Activated T-cell treated with anti-CD3 and anti-CD28 coated beads, Interleukin-2, amount 50 U/mL, for 48 hours (primary cell): ENCODE data around the gene NKAIN2.
"Not testable (repeated sequence)": the region's sequence is repeated elsewhere in the genome, so short reads cannot be mapped to it uniquely, and the experiment has no call there.

Source experiments
- DNase-seq, 2 experiments: peaks; one replicate each; pipeline ENCODE4 v3.0.0-alpha.2; 2020

Gene NKAIN2

GRCh38 chr6:124723671-124724070 lies 920.0 kb downstream of the NKAIN2 start:
- no peak for DNase-seq

DNA sequence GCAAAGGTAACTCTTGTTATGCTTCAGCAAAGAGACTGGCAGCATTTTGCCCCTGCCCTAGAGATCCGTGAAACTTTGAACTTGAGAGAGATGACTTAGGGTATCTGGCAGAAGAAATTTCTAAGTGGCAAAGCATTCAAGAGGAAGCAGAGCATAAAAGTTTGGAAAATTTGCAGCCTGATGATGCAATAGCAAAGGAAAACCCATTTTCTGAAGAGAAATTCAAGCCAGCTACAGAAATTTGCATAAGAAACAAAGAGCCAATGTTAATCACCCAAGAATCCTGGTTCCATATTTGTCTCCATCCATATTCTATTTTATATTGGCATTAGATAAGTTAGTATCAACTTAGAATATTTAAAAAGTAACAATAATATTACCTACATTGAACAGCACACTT lies 934.1 kb downstream of the NKAIN2 start:
- DNase-seq, result not testable (repeated sequence)

DNA sequence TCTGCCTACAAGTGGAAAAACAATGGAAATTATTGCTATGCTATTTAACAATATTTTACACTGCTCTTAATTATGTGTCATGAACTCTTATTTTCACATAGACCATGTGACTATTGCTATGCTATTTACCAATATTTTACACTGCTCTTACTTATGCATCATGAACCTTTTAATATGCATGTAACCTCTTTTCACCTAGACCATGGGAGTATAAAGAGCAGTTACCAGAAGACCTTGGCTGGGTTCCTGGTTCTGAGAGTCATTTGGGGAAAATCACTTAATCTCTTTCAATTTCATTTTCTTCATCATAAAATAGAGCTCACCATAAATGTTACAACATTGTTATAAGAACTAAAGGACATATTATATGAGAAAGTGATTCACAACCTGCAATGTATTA lies 934.8 kb downstream of the NKAIN2 start:
- DNase-seq, result no peak

GRCh38 chr6:124741341-124741740 lies 937.7 kb downstream of the NKAIN2 start:
- no peak for DNase-seq

DNA sequence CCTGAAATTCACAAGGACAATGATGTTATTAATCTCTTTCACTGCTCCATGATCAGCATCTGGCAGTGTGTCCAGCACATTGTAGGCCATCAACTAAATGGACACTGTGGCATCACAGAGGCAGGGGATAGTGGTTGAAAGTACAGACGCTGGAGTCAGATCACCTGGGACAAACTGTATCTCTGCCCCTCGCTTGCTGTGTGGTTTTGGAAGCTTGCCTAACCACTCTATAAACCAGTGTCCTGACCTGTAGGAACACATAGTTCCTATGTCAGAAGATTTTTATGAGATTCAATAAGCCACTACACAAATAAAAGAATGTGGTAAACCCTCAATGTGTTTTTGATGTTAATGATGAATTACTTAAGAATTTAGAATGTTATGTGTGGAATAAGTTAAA lies 939.3 kb downstream of the NKAIN2 start:
- DNase-seq, result no peak

DNA sequence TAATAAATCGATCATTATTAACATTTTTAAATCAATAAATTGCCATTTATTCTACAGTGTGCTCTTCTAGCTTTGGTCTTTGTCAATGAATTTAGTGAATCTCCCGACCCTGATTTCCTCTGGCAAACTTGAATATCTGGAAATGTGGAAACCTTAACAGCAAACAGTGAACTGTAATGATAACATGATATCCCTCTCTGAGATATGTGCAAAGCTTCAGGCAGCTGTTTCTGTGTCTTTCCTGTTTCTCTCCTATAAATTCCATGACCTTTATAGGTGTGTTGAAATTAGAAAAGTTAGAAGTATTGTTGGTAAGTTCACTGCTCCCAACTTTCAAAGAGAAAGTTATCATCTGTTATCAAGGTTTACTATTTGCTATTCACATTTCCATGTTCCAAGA lies 939.8 kb downstream of the NKAIN2 start:
- no peak for DNase-seq

- no peak for DNase-seq
Observed at GRCh38 chr6:124747349-124747748, 943.7 kb downstream of the NKAIN2 start.

- DNase-seq, result no peak
Observed at GRCh38 chr6:124748778-124749177, 945.1 kb downstream of the NKAIN2 start.

- no peak for DNase-seq
Observed at GRCh38 chr6:124753001-124753400, 949.3 kb downstream of the NKAIN2 start.

DNA sequence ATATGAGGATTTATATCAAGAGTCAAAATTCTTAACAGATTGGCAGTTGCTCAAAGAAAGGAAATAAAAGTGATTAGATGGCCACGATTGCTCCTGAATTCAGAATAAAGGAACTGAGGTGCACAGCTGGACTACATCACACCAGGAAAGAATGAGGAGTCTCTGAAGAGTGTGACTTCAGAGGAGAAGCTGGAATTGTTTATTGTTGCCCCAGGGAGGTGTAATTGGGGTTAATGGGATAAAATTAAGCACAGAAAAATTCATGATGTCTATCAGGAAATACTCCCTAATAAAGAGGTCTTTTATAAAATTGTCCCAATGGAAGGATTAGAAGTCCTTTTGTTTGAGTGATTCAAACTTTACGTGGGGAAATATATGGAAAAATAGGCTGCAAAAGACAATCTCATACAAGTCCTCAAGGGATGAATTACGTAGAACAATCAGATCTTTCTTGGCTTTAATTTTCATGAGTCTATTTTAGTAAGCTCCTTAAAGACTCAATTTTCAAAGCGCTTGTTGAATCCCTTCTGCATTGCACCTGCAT lies 950.0 kb downstream of the NKAIN2 start:
- no peak for DNase-seq

DNA sequence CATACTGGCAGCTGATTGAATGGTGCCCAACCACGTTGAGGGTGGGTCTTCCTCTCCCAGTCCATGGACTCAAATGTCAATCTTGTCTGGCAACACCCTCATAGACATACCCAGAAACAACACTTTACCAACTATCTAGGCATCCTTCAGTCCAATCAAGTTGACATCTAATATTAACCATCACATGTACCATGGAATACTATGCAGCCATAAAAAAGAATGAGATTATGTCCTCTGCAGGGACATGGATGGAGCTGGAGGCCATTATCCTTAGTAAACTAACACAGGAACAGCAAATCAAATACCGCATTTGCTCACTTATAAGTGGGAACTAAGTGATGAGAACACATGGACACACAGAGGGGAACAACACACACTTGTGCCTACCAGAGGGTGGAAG lies 951.7 kb downstream of the NKAIN2 start:
- no peak for DNase-seq

- no peak for DNase-seq
Observed at GRCh38 chr6:124757560-124757959, 953.9 kb downstream of the NKAIN2 start.

DNA sequence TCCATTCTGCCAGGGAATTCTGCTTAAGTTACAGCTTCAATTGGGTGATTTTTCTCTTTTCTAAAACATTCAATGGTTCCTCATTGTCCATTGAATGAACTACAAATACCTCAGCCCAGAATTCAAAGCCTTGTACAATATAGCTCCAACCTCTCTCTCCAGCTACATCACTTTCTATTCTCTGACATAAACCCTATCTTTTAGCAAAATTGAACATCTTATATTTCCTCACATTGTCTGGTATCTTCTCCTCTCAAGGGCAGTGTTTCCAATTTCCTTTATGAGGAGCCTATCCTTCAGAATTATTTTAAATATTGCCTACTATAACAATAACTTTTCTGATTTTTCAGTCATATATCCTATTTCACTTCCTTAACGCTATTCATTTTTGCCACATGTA lies 955.0 kb downstream of the NKAIN2 start:
- DNase-seq, result no peak

- no peak for DNase-seq
Observed at GRCh38 chr6:124765280-124765679, 961.6 kb downstream of the NKAIN2 start.

DNA sequence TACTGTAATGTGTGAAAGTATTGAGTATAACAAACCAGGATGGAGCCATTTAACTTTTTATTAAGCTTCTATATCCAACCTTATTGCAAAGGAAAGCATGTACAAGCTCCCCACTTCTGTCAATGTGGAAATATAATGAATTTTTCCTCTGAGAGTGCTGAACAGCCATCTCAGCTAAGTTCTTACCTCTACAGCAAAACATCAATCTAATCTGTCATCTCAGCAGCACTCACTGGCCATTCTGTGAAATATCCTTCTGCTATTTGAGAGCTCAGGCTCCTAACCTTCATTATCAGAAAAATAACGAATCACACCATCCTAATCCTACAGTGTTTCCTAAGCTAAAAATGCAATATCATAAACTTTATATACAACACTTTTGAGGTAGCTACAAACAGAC lies 964.6 kb downstream of the NKAIN2 start:
- DNase-seq, result no peak

GRCh38 chr6:124769811-124770544 lies 966.3 kb downstream of the NKAIN2 start:
- DNase-seq, result no peak

GRCh38 chr6:124770784-124771183 lies 967.1 kb downstream of the NKAIN2 start:
- no peak for DNase-seq

DNA sequence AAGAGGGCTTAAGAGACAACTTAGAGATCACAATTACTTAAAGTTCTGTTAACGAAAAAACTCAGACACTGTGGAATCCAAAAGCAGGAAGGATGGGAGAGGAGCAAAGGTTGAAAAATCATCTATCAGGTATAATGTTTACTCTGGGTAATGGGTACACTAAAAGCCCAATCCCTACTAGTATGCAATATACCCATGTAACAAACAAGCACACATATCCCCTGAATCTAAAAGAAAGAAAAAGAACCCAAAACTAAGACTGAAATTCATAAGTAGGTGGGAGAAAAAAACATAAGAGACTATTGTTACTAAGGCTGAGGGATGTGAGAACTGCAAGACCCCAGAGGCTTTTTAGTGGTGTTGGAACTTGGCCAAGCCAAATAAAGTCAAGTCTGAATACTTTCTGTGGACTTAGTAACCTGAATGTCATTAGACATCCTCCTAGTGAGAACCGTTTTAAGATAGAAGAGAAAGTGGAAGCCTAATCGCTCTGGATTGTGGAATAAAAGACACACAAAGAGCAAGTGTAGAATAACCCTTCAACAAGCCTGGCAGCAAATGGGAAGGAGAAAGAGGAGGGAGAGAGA lies 969.2 kb downstream of the NKAIN2 start:
- no peak for DNase-seq

DNA sequence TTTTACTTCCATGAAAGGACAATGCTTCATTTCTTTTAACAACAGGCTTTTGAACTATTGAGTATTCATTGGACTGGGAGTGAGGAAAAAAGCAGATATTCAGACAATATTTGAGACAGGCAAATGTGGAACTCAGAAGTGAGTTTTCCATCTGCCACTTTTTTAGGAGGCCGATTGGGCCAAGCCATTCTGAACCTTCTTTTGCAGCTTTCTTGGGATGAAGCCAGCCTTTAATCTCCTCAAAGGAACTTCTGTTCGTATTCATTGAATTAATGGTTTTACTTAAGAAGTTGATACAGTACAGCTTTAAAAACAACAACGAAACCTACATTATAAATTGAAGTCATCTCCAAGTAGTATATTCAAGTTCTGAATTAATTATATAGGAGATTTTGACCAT lies 971.5 kb downstream of the NKAIN2 start:
- no peak for DNase-seq

DNA sequence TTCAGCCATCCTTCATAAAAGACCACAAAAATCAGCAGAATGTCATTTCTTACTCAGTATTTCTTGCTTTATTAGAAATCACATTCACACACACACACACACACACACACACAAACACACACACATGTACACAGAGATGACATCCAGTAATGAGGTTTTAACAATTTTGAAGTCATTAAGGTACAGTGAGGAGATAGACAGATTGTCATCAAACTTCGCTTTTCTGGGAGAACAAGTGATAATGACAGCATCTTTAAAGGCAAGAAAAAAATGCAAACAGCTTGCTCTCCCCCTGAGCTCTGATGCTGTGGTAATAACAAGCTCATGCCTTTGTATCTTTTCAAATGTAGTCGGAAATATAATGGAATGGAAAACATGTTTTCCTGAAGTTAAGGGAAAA lies 974.2 kb downstream of the NKAIN2 start:
- DNase-seq, result no peak

DNA sequence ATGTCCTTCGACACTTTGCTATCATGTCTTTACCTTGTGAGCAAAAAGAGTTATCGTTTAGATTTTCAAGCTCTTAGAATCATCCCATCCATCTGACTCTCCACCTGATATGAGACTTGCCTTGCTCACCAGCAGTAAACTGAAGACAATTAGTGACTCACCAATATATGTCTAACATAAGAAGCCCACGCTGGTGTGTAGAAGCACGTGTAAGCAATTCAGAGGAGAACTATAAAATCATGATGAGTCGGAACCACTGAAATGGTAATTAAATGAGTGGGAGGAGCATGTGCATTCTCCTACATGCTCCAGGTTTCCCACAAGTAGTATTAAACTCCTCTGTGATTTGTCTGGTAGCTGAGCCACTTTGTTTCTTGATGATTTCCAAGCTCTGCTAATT lies 977.0 kb downstream of the NKAIN2 start:
- no peak for DNase-seq

DNA sequence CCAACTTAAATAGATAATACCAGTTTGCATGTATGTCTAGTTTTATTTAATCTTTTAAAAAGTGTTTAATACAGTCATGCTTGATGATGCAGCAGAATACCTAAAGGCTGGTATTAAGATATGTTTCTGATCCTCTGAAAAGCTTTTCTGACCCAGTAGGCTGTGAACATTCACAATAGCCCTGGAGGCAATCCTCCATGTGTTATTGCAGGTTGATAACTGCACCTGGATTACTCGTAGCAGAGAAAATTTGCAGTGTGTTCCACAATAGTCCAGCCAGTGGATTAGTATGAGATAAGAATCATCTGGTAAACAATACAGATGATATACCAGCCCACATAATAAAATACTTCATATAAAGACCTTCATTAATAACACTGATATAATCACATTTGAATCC lies 979.7 kb downstream of the NKAIN2 start:
- DNase-seq, result no peak

DNA sequence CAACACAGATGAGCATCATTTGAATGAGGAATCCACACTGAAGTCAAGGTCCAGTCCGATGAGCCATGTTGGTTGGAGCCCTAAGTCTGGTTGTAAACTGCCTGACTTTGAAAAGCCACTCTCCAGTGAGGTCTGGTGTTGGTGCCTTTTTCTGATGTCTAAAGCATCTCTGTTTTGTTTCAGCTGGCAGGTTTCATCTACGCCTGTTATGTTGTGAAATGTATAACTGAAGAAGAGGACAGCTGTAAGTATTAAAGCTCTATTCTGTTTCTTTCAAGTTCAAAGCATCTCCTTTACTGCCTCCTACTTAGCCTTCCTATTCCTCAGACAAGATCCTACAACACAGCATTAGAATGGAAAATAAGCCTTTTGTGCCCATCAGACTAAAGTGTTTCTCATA lies 987.5 kb downstream of the NKAIN2 start:
- no peak for DNase-seq

DNA sequence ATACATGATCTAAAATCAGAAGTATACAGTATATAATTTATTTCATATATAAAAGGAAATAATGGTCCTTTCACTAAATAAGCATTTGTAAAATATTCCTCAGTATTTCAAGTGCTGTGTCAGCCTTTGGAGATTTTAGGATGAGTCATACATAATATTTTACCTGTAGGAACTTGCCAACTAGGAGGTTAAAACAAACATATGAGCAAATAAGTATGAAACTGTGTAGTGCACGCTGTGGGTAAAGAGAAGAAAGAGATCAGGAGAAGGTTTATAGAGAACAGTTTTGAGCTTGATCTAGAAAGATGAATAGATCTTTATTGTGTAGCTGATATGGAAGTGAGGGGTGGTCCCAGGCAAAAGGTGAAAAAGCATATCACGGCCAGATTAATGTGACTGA lies 988.7 kb downstream of the NKAIN2 start:
- DNase-seq, result no peak

DNA sequence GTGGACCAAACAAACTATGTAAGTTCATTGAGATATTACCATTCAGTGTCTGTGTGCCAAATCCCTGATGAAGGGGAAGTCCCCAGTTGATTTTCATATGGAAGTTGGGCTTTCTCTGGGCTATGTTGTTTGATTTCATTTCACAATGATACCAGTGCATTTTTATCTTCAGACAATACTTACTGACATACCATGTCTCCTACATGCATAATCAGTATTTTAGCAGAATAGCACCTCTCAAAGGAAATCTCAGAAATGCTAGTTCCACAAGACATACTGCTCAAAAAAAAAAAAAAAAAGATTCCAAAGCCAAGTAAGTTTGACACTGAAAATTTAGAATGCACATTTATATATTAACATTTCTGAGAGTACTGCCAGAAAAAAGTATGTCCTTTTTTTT lies 989.7 kb downstream of the NKAIN2 start:
- DNase-seq, result no peak
